Astrocyte (in vitro differentiated cells and primary cell): Measurements from ENCODE around the gene PPP1R12C. TPM values are rescaled to one million over a fixed set of nuclear protein-coding genes. Genes with fewer than 3 reads are reported as not detected.

Source experiments
- DNase-seq: peaks from one replicate; pipeline ENCODE4 v3.0.0-alpha.2; 2010; ENCODE audit warnings: low read depth
- FAIRE-seq: peaks from 2 replicates; lab custom pipeline; 2011; peaks lifted over from hg19 to GRCh38; lab: Jason Lieb, UNC
- H2AFZ ChIP-seq: 2 replicates; pipeline ENCODE4 v1.6.0; 2012; ENCODE audit warnings: low read depth, low read length, inconsistent platforms
- H3K27ac ChIP-seq: 2 replicates; pipeline ENCODE4 v1.5.1; 2011; ENCODE audit warnings: low read depth, low read length, inconsistent platforms
- H3K27me3 ChIP-seq: 2 replicates; pipeline ENCODE4 v1.6.0; 2011; ENCODE audit warnings: low read length, inconsistent platforms; ENCODE audit not compliant: insufficient read depth
- H3K36me3 ChIP-seq: 2 replicates; pipeline ENCODE4 v1.5.1; 2011; ENCODE audit warnings: low read length, inconsistent platforms; ENCODE audit not compliant: insufficient read depth
- H3K4me1 ChIP-seq: 2 replicates; pipeline ENCODE4 v1.5.1; 2011; ENCODE audit warnings: low read length, inconsistent platforms; ENCODE audit not compliant: insufficient read depth
- H3K4me2 ChIP-seq: 2 replicates; pipeline ENCODE4 v1.6.0; 2012; ENCODE audit warnings: low read length, inconsistent platforms
- H3K4me3 ChIP-seq: 2 replicates; pipeline ENCODE4 v1.5.1; 2011; ENCODE audit warnings: low read depth, mild to moderate bottlenecking, low read length, inconsistent platforms; ENCODE audit not compliant: insufficient read depth
- H3K79me2 ChIP-seq: 2 replicates; pipeline ENCODE4 v1.6.0; 2012; ENCODE audit warnings: mild to moderate bottlenecking, low read length, inconsistent platforms; ENCODE audit not compliant: insufficient read depth
- H3K9ac ChIP-seq: 2 replicates; pipeline ENCODE4 v1.6.0; 2012; ENCODE audit warnings: mild to moderate bottlenecking, low read length, inconsistent platforms
- H3K9me3 ChIP-seq: 2 replicates; pipeline ENCODE4 v1.5.1; 2012; ENCODE audit warnings: low read depth, mild to moderate bottlenecking, low read length, inconsistent platforms; ENCODE audit not compliant: insufficient read depth
- H4K20me1 ChIP-seq: 2 replicates; pipeline ENCODE4 v1.6.0; 2012; ENCODE audit warnings: low read length, inconsistent platforms; ENCODE audit not compliant: insufficient read depth
- H3K27ac Mint-ChIP-seq: one replicate; pipeline ENCODE4 v1.8.0; 2021; ENCODE audit warnings: mild to moderate bottlenecking, mixed read lengths; ENCODE audit not compliant: unreplicated experiment
- H3K27me3 Mint-ChIP-seq: one replicate; pipeline ENCODE4 v1.8.0; 2021; ENCODE audit warnings: low read depth, mixed read lengths; ENCODE audit not compliant: unreplicated experiment
- H3K36me3 Mint-ChIP-seq: one replicate; pipeline ENCODE4 v1.8.0; 2021; ENCODE audit warnings: low read depth, mixed read lengths; ENCODE audit not compliant: unreplicated experiment
- H3K4me1 Mint-ChIP-seq: one replicate; pipeline ENCODE4 v1.8.0; 2021; ENCODE audit warnings: low read depth, mixed read lengths; ENCODE audit not compliant: unreplicated experiment
- H3K4me3 Mint-ChIP-seq: one replicate; pipeline ENCODE4 v1.8.0; 2021; ENCODE audit warnings: mild to moderate bottlenecking, moderate library complexity, mixed read lengths; ENCODE audit not compliant: unreplicated experiment
- H3K9me3 Mint-ChIP-seq: one replicate; pipeline ENCODE4 v1.8.0; 2021; ENCODE audit warnings: mild to moderate bottlenecking, mixed read lengths; ENCODE audit not compliant: unreplicated experiment
- EZH2 ChIP-seq: IDR thresholded peaks from 2 replicates; pipeline ENCODE4 v1.6.1; 2012; ENCODE audit warnings: mild to moderate bottlenecking, low read length, inconsistent platforms; ENCODE audit not compliant: insufficient read depth
- total RNA-seq: library from RNA; stranded (reverse); gene quantifications from 2 replicates; pipeline ENCODE4 v1.2.1, GENCODE V29; 2021
- TF ChIP-seq, protein P1 (sequence below): IDR thresholded peaks from 2 replicates; pipeline ENCODE4 v1.5.1; 2011; ENCODE audit warnings: low read depth, mild to moderate bottlenecking, inconsistent platforms, low read length, moderate library complexity; ENCODE audit not compliant: insufficient read depth

Gene PPP1R12C
- total RNA-seq, 1 donor from 2014 or later = 86.2 TPM

DNA sequence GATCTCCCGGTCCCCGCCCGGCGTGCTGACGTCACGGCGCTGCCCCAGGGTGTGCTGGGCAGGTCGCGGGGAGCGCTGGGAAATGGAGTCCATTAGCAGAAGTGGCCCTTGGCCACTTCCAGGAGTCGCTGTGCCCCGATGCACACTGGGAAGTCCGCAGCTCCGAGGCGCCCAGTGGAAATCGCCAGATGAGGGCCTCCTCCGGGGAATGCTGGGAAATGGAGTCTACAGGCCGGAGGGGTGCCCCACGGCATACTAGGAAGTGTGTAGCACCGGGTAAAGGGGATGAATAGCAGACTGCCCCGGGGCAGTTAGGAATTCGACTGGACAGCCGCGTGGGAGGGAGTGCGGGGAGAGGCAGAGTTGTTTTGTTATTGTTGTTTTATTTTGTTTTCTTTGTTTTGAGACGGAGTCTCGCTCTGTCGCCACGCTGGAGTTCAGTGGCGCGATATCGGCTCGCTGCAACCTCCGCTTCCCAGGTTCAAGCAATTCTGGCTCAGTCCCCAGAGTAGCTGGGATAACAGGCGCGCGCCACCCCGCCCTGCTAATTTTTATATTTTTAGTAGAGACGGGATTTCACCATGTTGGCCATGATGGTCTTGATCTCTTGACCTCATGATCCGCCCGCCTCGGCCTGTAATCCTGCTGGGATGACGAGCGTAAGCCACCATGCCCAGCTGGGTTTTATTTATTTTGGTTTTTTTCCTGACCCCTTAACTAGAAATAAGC lies 390 bp upstream of the PPP1R12C start:
- Histone ChIP-seq H3K27ac (peak overlapping the region; percentile 59), H2AFZ (peak overlapping the region; percentile 86), H4K20me1 (peaks cover 42% of the 10 kb centered on the region), H3K4me1 (peaks cover 38% of the 10 kb centered on the region), H3K9ac (peak overlapping the region; percentile 77), H3K27me3 (no peaks in the 10 kb centered on the region), H3K4me3 (peak overlapping the region; percentile 63), H3K79me2 (peaks cover 43% of the 10 kb centered on the region), H3K4me2 (peak overlapping the region; percentile 93), H3K9me3 (no peaks in the 10 kb centered on the region), H3K36me3 (no peaks in the 10 kb centered on the region)
- H3K27ac Mint-ChIP-seq = peak overlapping the region; percentile 99
- peaks cover 2% of the 10 kb centered on the region for H3K27me3 Mint-ChIP-seq
- H3K9me3 Mint-ChIP-seq = no peaks in the 10 kb centered on the region
- FAIRE-seq (peak; percentile 34), DNase-seq (peak; percentile 96)
- H3K4me3 Mint-ChIP-seq = peak overlapping the region; percentile 94
- no peak for TF ChIP-seq EZH2
- TF ChIP-seq, protein P1, sequence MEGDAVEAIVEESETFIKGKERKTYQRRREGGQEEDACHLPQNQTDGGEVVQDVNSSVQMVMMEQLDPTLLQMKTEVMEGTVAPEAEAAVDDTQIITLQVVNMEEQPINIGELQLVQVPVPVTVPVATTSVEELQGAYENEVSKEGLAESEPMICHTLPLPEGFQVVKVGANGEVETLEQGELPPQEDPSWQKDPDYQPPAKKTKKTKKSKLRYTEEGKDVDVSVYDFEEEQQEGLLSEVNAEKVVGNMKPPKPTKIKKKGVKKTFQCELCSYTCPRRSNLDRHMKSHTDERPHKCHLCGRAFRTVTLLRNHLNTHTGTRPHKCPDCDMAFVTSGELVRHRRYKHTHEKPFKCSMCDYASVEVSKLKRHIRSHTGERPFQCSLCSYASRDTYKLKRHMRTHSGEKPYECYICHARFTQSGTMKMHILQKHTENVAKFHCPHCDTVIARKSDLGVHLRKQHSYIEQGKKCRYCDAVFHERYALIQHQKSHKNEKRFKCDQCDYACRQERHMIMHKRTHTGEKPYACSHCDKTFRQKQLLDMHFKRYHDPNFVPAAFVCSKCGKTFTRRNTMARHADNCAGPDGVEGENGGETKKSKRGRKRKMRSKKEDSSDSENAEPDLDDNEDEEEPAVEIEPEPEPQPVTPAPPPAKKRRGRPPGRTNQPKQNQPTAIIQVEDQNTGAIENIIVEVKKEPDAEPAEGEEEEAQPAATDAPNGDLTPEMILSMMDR = no peak
- peaks cover 3% of the 10 kb centered on the region for H3K36me3 Mint-ChIP-seq
- peaks cover 15% of the 10 kb centered on the region for H3K4me1 Mint-ChIP-seq

DNA sequence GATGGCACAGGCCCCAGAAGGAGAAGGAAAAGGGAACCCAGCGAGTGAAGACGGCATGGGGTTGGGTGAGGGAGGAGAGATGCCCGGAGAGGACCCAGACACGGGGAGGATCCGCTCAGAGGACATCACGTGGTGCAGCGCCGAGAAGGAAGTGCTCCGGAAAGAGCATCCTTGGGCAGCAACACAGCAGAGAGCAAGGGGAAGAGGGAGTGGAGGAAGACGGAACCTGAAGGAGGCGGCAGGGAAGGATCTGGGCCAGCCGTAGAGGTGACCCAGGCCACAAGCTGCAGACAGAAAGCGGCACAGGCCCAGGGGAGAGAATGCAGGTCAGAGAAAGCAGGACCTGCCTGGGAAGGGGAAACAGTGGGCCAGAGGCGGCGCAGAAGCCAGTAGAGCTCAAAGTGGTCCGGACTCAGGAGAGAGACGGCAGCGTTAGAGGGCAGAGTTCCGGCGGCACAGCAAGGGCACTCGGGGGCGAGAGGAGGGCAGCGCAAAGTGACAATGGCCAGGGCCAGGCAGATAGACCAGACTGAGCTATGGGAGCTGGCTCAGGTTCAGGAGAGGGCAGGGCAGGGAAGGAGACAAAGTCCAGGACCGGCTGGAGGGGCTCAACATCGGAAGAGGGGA lies 1.1 kb downstream of the PPP1R12C start:
- peaks cover 2% of the 10 kb centered on the region for H3K27me3 Mint-ChIP-seq
- no peaks in the 10 kb centered on the region for H3K27me3 ChIP-seq
- peaks cover 16% of the 10 kb centered on the region for H3K4me1 Mint-ChIP-seq
- H3K36me3 ChIP-seq = no peaks in the 10 kb centered on the region
- H3K79me2 ChIP-seq = peaks cover 58% of the 10 kb centered on the region
- H3K4me3 ChIP-seq = peak overlapping the region; percentile 86
- no peak for FAIRE-seq
- peak overlapping the region; percentile 99 for H3K9ac ChIP-seq
- no peaks in the 10 kb centered on the region for H3K9me3 Mint-ChIP-seq
- H3K4me3 Mint-ChIP-seq = peak overlapping the region; percentile 98
- no peak for TF ChIP-seq EZH2
- TF ChIP-seq, protein P1 = no peak
- peak overlapping the region; percentile 97 for H3K27ac Mint-ChIP-seq
- no peaks in the 10 kb centered on the region for H3K9me3 ChIP-seq
- H3K4me1 ChIP-seq = peaks cover 40% of the 10 kb centered on the region
- peak overlapping the region; percentile 100 for H3K4me2 ChIP-seq
- H3K36me3 Mint-ChIP-seq = no peaks in the 10 kb centered on the region
- peak; percentile 43 for DNase-seq
- H3K27ac ChIP-seq = peak overlapping the region; percentile 83
- H4K20me1 ChIP-seq = peaks cover 55% of the 10 kb centered on the region
- peak overlapping the region; percentile 36 for H2AFZ ChIP-seq
